Activated naive CD4-positive, alpha-beta T cell treated with Interleukin-2 at 50 U/mL for 16 hours (primary cell): ENCODE results near the gene RASGRF2.

Source experiments
- DNase-seq: peaks from one replicate; pipeline ENCODE4 v3.0.0-alpha.2; 2020

The RASGRF2 gene

GRCh38 chr5:81181576-81182316, 221.6 kb downstream of the RASGRF2 start:
- no peak for DNase-seq

DNA sequence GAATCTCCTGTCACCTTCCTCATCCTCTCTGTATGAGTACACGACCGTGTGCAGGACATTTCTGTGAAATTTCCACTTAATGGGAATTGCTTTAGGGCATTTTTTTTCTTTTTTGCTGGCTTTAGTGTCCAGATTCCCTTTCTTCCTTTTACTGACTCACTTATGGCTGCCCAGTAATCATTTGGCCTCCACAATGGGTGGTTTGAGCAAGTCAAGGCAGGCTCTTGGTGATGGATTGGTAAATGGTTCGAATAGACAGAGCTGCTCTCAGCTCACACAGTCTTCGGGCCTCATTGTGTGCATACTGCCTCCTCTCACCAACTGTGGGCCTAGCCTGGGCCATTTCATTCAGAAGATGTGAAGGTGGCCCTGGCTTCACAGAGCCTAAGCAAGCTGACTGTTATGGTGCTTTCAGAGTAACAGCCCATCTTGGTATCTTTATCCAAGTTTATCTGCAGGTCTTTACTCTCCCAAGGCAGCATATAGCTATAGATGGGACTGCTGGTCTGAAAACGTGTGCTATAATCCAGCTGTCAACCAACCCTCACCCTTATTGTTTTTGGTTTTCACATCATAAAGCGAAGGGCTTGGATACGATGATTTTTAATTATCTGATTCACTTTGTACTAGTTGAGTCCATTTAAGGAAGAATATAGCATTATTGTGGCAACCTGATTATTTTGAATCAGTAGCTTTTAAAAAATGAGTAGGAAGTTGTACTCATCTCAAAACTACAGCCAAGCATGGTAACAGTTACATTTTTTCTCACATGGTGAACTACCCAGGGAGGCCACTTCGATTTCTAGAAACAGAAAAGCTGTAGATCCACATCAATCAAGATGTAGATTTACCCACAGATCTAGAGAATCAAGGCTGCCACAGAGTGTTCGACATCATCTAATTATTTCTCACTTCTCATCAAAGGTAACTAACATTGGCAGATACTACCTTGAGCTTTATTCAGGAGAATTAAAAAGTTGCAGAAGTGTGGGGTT, 222.5 kb downstream of the RASGRF2 start:
- no peak for DNase-seq

DNA sequence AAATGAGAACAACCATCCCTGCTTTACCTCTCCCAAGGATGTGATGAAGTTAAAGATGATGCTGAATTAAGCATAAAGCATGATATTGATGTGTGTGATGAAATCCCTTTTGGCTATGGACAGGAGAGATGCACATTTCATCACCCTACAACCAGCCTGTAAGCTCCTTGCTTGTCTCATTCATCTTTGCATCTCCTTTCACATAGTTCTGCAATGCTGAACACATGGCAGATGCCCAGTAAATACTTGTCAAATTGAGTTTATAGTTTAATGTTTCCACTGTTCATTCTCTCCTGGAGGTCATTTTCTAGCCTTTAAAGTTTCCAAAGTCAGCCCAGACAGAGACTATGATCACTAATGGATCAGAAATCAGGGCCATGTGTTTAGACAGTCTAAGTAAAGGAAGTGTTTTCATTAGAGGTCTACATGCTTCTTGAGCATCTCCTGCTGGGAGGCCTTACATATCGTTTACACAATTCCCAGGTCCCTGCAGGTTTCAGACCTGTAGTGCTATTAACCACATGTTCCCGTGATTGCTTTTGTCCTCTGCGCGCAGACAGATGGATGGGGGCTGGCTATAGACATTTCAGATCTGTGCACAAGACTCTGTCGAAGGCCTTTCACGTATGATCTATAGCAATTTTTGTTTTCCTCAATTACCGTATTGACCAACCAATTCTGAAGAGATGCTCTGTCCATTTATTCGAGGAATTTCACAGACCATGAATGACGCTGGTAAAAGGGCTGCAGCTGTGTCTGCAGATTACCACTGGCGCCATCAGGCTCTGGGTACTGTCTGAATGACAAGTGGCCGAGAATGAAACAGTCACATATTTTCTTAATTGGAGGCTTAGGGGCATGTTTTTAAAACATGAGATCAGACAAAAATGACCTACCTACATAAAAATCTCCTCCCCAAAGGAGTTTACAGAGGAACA, 223.9 kb downstream of the RASGRF2 start:
- no peak for DNase-seq

DNA sequence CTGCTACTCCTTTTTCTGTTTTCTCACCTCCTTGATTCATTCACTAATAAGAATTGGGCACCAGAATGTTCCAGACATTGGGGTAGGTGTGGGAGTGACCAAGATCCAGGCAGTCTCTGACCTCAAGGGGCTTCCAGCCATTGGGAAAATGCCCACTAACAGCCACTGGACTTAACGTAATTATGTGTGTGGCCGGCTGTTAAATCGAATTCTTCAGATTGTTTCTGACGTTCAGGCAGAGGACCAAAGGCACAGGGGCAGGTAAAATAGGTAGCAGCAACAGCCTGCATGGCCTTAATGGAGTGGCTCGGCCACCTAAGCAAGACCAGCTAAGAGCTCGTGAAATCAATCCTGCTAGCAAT, 224.6 kb downstream of the RASGRF2 start:
- no peak for DNase-seq

- DNase-seq: no peak
Observed at GRCh38 chr5:81187885-81188284, 227.7 kb downstream of the RASGRF2 start.

GRCh38 chr5:81188962-81189361, 228.8 kb downstream of the RASGRF2 start:
- no peak for DNase-seq

DNA sequence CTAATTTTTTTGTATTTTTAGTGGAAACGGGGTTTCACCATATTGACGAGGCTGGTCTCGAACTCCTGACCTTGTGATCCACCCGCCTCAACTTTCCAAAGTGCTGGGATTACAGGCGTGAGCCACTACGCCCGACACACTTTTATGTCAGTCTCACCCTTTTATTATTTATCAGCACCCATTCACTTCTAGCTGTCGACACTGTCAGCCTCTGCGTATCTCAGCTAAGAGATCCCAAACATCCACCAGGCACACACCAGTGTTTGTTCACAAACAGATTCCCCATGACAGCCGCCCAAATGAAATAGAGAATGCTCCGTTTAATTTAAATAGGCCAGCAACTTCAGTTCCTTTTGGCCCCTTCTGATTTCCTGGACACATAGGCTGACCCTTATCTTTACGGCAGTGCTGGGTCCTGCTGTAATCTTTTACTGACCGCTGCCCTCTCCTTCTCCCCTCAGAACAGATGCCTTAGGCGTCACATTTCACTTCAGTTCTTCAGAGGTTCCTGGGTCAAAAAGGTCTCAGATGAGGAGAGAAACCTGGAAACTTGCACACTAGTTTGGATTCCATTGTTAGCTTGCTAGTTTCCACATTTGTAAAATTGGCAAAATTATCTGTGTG, 229.8 kb downstream of the RASGRF2 start:
- DNase-seq: no peak

DNA sequence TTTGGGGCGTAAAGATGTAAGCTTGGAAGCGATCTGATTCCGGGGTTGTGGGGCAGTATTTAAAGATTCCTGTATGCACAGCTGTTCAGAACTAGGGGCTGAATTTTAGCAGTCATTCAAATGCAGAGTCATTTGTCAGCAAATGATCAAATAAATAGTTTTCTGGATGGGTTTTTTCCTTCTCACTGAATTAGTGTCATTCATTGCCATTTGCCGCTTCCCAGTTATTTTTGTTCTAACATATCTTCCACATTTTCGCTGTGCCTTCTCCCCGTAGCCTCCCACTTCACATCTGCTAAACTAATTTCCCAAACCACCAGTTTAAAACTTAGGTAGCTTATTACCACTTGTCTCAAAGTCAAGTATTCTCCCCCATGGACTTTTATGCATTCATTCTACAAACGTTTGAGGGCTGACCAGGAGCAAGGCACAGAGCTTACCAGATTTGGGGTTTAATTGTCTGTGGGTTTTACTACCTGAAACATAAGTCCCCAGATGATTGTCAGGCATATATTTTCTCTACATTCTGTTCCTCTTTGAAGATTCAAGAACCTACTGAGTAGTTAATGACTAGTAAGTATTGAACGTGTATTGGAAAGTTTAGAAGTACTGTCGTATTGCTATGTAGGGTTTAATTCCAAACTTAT, 231.7 kb downstream of the RASGRF2 start:
- no peak for DNase-seq

DNA sequence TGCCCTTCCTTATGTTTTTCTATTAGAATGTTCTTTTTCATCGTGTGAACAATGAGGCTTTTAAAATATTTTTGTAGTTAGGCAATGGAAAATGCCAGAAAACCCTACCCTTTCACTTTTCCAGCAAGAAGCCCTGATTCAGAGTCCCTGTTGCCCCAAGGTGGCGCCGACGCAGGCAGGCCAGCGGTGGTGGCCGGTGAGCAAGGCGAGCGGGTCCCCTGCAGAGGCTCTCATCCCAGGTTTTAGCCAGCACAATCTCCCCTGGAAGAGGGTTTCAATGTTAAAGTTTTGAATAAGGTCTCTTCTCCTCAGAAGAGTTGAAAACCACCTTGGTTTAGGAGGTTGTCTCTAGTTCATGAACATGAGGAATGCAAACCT, 232.2 kb downstream of the RASGRF2 start:
- no peak for DNase-seq

DNA sequence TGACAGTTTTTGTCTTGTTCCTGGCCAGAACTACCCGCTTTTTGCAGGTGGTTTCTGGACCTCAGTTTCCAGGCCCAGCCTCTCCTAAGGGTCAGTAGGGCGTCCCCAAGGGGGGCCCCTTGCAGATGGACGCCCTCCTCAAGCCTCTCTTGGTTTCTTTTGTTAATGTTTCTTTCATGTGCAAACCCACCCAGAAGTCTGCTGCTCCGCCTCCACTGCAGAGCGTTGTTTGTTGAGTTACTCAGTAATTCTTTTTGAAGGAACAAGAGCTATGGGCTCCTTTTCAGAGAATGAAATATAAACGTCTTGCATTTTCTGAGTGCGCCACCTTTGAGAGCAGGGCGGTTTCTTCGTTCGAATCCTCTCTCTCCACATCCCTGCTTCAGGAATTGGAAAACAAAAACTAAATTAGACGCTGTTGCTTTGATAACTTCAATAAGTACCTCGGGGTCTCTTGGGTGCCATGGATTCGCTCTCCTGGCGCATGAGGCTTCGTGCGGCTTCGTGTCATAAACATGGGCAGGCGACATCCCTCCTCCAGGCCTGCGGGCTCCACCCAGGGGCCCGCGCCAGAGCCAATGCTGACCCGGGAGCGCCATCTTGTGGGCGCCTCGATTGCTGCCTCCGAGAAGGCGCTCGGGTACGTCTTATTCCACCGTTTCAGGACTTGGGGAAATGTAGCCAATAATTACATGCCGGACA, 234.6 kb downstream of the RASGRF2 start:
- DNase-seq: peak; percentile 83

DNA sequence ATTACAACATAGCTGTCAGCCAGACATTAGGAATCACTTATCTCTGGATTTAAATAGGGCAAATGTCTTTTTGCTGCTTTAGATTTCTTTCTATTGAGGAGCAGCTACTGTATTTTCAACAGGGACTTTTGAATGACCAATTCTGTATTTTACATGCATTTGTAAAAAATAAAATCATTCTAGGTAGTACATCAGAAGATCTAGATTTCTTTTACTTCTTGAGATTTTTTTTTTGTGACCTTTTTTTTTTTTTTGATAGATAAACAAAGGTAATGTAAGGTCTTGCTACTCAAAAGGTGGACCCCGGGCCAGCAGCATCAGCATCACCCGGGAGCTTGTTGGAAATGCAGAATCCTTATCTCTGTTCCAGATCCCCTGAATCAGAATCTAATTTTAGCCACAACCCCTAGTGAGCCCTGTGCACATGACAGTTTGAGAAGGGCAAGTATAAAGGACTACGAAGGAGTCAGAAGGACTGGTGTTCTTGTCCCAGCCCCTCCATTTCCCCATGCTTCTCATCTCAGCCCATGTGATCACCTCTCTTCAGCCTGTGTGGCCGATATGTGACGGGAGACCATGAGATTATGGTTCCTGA, 235.3 kb downstream of the RASGRF2 start:
- no peak for DNase-seq

DNA sequence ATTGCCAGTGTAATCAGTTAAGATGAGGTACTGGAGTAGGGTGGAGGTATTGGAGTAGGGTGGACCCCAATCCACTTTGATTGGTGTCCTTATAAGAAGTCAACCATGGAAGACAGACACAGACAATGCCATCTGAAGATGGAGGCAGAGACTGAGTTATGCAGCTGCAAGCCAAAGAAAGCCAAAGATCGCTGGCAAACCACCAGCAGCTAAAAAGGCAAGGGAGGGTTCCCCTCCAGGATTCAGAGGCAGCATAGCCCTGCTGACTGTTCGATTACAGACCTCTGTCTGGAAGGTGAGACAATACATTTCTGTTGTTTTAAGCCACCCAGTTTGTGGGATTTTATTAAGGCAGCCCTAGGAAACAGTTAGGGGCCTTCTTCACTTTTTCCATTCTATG, 242.5 kb downstream of the RASGRF2 start:
- no peak for DNase-seq

DNA sequence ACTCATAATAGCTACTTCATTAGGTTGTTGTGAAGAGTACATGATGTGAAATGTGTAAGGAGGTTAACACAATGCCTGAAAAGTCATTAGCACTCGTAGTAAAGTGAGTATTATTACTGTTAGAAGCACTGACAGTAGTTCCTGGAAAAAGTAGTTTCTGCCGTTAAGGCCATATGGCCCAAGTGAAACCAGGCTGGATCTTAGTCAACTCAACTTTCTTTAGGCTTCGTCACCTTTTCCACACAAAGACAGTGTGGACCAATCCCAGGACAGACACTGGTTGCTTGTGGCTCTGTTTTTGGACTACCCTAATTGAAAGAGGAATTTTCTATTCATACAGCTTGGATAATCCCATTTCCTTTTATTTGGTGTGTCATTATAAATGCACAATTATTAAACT, 243.6 kb downstream of the RASGRF2 start:
- DNase-seq: no peak

DNA sequence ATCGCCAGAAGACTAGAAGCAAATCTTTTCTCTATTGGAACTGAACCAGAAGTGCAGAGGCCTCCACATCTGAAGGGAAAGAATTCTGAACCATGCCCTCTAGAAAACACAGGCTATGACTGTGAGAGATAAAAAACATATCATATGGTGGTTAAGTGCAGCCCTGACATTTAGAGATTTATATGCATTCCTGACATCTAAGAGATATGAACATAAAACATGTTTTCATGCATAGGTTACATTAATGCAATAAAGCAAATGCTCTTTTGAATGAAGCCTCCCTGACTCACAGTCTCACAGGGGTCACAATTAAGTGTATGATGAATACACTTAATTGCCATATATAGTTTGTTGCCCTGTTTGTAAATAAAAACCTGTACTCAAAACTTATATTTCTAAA, 244.0 kb downstream of the RASGRF2 start:
- no peak for DNase-seq

GRCh38 chr5:81205058-81205457, 244.9 kb downstream of the RASGRF2 start:
- no peak for DNase-seq

GRCh38 chr5:81207009-81207408, 246.8 kb downstream of the RASGRF2 start:
- DNase-seq: no peak

GRCh38 chr5:81208904-81209303, 248.7 kb downstream of the RASGRF2 start:
- no peak for DNase-seq

DNA sequence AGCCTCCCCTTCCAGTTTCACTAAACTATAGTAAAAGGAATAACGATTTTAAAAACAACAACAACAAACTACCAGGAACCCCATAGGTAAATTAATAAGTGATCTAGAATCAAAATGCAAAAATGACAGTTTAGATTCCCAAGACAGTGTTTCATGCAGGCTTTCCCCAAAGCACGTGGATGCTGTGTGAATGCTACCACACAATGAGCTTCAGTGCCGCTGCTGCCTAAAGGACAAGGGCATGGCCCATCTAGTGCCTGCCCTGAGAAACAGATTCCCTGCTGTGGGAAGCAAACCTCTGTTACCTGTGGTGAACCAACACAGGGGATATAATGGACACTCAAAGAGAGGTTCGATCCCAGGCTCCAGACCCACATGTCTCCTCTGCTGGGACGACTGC, 249.2 kb downstream of the RASGRF2 start:
- DNase-seq: no peak

GRCh38 chr5:81209869-81210493, 249.8 kb downstream of the RASGRF2 start:
- DNase-seq: peak; percentile 7

DNA sequence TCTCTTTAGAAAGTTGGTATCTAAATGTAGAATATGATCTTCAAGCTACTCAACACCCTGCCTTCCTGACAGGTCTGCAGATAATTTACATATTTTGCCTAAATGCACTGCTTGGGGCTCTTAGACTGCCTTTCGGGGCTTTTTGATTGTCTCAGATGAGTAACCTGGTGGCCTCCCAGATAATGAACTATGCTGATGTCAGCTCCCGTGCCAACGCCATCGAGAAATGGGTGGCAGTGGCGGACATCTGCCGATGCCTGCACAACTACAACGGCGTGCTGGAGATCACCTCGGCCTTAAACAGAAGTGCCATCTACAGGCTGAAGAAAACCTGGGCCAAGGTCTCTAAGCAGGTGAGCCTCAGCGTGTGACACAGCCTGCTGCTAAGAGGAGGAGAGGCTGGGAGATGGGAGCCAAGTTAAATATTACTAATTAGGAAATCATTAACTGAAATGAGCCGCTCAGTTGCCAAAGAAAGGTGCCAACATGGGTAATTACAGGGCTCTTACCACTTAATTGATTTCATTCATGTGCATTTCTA, 252.1 kb downstream of the RASGRF2 start:
- peak; percentile 22 for DNase-seq
